GM12873 (cell line): Measurements from ENCODE around the gene CCDC3.

ENCODE experiments used
- CTCF ChIP-seq: IDR thresholded peaks from 2 replicates; pipeline ENCODE4 v1.5.1; 2012; ENCODE audit warnings: low read depth, mild to moderate bottlenecking, moderate library complexity, low read length, control low read depth; ENCODE audit not compliant: insufficient read depth; ENCODE audit errors: missing control alignments

CCDC3 gene

GRCh38 chr10:12960334-12960898, 41.1 kb downstream of the CCDC3 start:
- no peak for TF ChIP-seq CTCF

GRCh38 chr10:12958546-12959110, 42.9 kb downstream of the CCDC3 start:
- no peak for TF ChIP-seq CTCF

GRCh38 chr10:12957081-12957480, 44.4 kb downstream of the CCDC3 start:
- no peak for TF ChIP-seq CTCF

- TF ChIP-seq CTCF: no peak
Observed at GRCh38 chr10:12954866-12955265, 46.6 kb downstream of the CCDC3 start.

GRCh38 chr10:12950583-12951128, 50.9 kb downstream of the CCDC3 start:
- no peak for TF ChIP-seq CTCF

GRCh38 chr10:12949248-12949647, 52.3 kb downstream of the CCDC3 start:
- TF ChIP-seq CTCF: peak; percentile 24

- no peak for TF ChIP-seq CTCF
Observed at GRCh38 chr10:12947741-12948140, 53.8 kb downstream of the CCDC3 start.
